Measurements from ENCODE around the gene ADCY2.
A peak's percentile ranks its signal among the peaks of the same experiment; 100 is the strongest.

Gene ADCY2

GRCh38 chr5:7650755-7651154 is 254.8 kb downstream of the ADCY2 start:
- DNase-seq (ENCODE audit: insufficient read length, low spot score) (no peak), FAIRE-seq (no peak)

- DNase-seq (ENCODE audit: insufficient read length, low spot score) (no peak), FAIRE-seq (no peak)
Measured at GRCh38 chr5:7653046-7653445, 257.1 kb downstream of the ADCY2 start.

DNA sequence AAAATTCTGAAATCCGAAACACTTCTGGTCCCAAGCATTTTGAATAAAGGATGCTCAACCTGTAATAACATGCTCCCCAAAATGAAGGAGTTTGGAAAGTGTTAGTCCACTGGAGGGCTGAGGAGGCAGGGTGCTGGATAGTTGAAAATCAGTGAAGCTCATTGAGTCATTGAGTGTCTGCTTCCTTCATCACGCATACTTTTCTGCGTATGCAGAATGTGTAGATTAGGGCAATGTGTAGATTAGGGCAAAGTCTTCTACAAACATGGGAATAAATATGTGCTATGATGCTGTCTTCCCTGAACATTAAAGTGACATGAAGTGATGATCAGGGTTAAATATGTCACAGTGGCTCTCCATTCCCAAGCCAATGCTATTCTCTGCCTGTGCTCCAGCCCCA is 261.2 kb downstream of the ADCY2 start:
- DNase-seq (ENCODE audit: insufficient read length, low spot score): no peak
- no peak for FAIRE-seq

GRCh38 chr5:7659420-7659819 is 263.5 kb downstream of the ADCY2 start:
- DNase-seq (ENCODE audit: insufficient read length, low spot score) (no peak), FAIRE-seq (no peak)

DNA sequence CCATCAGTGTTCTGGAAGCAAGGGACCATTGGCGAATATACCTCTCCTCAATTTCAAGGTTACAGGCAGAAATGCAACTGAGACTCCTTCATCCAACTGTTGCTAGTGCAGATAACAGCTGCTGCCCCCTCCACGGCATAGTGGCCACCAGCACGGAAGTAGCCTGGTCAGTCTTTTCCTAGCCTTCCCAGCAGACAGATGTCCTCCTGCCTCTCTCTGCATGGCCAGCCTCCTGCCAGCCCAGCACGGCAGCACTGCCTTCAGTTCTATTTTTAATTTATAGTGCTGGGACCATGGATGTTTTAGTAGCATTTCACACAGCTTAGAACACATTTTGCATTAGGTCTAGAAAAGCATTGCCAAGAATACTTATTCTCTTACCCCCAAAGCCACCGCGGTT is 266.4 kb downstream of the ADCY2 start:
- no peak for FAIRE-seq

GRCh38 chr5:7663808-7664207 is 267.9 kb downstream of the ADCY2 start:
- FAIRE-seq (no peak), DNase-seq (ENCODE audit: insufficient read length, low spot score) (no peak)

More for the DNA sequence above, 266.4 kb downstream of the ADCY2 start:
- no peak for DNase-seq (ENCODE audit: insufficient read length, low spot score)

GRCh38 chr5:7664208-7664607 is 268.3 kb downstream of the ADCY2 start:
- FAIRE-seq (no peak), DNase-seq (ENCODE audit: insufficient read length, low spot score) (no peak)

GRCh38 chr5:7667216-7667767 is 271.4 kb downstream of the ADCY2 start:
- DNase-seq (ENCODE audit: insufficient read length, low spot score) (no peak), FAIRE-seq (no peak)

- DNase-seq (ENCODE audit: insufficient read length, low spot score): no peak
- no peak for FAIRE-seq
Measured at GRCh38 chr5:7668161-7668560, 272.2 kb downstream of the ADCY2 start.

DNA sequence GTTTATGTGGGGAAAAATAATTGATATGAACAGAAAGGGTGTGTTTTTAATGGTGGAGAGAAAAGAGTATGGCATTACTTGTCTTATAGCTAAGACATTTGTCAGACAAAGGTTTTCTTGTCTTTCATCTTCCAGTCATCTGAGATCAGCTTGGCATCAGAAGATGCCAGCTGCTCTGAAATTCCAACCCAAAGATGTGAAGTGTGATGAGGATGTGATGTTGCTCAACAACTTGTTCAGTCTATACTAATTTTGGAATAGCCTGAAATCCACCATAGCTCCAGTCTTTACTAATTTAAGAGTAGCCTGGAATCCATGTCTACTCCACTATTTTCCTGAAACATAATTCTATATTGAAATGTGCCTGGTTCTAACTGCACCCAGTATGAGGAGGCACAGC is 272.7 kb downstream of the ADCY2 start:
- DNase-seq (ENCODE audit: insufficient read length, low spot score) (no peak), FAIRE-seq (no peak)

- FAIRE-seq (no peak), DNase-seq (ENCODE audit: insufficient read length, low spot score) (no peak)
Measured at GRCh38 chr5:7671381-7671993, 275.5 kb downstream of the ADCY2 start.

GRCh38 chr5:7673658-7674057 is 277.7 kb downstream of the ADCY2 start:
- FAIRE-seq: no peak
- DNase-seq (ENCODE audit: insufficient read length, low spot score): no peak

DNA sequence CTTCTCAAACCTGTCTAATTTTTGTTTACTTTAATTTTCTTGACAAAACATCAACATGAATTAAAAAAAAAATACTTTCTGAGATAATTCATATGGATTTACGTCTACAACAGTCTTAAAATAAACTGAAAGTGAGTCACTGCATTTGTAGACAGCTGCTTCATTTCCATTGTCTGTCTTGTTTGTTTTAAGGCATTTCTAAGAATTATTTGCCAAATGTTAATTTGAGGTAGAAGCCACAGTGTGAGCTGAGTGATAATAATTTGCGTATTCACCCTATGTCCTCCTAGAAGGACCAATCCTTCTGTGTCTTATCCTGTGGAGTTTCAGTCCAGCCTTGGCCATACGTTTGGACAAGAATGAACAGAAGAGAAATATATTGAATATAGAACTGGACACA is 280.5 kb downstream of the ADCY2 start:
- no peak for DNase-seq (ENCODE audit: insufficient read length, low spot score)
- no peak for FAIRE-seq

DNA sequence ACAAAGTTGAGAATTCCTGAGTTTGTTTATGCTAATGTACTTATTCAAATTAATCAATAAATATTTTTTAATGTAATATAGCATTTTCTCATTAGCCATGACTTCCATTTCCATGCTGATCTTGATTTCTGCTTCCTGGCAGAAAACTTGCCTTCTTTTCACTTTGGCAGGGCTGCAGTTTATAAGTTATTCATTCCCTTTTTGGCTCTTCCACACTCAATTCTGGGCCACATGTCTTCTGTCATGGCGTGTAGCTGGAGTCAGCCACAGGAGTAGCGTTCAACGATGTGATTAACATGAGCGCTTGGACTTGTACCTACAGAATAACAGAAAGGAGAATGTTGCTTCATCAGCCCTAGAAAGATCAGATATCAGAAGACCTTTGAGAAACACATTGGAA is 282.1 kb downstream of the ADCY2 start:
- DNase-seq (ENCODE audit: insufficient read length, low spot score) (no peak), FAIRE-seq (no peak)

- no peak for FAIRE-seq
- no peak for DNase-seq (ENCODE audit: insufficient read length, low spot score)
Measured at GRCh38 chr5:7679663-7680062, 283.7 kb downstream of the ADCY2 start.

DNA sequence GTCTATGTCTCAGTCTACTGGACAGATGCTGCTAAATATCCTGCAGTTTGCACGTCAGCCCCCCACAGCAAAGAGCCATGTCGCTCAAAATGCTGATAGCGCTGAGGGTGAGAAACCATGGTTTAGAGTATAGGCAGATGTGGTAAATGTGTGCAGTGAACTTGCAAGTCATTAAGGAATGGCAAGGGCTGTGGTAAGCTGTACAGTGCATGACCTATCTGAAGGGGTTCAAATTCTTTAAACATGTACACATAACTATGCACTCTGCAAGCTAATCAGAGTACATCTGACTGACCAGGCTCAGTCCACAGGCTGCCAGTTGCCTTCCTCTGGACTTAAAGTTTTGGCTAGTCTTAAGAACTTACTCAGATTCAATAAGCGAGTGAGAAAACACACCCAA is 284.3 kb downstream of the ADCY2 start:
- FAIRE-seq: no peak
- DNase-seq (ENCODE audit: insufficient read length, low spot score): no peak

DNA sequence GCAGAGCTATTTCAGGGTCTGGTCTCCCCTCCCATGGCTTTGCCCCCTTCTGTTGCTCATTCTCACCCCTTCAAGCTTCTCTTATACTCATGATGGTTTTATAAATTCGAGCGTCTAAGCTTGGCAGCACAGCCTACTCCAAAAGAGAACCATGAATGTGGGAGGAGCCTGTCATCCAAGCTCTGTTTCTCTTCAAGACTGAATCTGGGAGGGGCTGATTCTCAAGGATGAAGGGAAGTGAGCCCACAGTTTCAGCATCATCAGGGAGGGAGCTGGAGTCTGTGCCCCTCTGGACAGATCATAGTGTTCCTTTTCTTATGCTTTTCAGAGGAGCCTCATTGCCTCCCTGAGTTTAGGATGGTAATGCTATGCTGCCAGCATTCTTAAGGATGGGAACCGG is 286.4 kb downstream of the ADCY2 start:
- DNase-seq (ENCODE audit: insufficient read length, low spot score) (no peak), FAIRE-seq (no peak)

DNA sequence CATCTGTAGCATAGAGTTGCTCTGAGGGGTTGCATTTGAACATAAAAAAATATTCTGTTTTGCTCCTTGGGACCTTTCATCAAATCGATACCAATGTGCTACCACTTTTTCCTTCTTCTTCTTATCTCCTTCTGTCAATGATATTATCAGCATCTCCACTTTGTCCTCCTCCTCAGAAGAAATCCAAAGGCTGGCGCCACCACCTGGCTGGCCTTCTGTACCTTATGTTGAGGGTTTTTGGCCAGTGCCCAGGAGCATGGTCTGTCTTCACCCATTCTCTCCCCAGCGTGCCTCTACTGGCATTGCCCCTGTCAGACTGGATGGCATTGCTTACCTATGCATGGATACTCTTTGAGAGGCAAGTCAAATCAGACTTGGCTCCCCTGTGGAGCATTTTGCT is 287.8 kb downstream of the ADCY2 start:
- FAIRE-seq (no peak), DNase-seq (ENCODE audit: insufficient read length, low spot score) (no peak)

DNA sequence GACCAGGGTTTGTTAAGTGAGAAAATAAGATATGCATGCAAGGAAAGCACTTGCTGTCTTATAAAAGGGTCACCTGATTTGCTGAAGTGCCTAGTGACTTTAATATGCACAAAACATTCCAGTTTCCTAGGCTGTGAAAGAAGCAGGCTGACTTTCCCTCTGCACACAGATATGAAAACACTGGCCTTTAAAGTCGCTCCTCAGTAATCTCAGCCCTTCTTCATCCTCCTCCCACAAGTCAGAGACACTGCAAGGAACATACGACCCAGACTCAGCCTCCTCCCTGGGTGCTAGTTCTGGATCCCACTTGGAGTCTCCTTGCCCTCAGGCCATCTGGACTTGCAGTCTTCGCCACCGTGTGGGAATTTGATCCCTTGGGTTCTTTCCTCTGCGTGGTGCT is 288.9 kb downstream of the ADCY2 start:
- DNase-seq (ENCODE audit: insufficient read length, low spot score): no peak
- no peak for FAIRE-seq

GRCh38 chr5:7686794-7687193 is 290.9 kb downstream of the ADCY2 start:
- DNase-seq (ENCODE audit: insufficient read length, low spot score) (no peak), FAIRE-seq (no peak)

- no peak for DNase-seq (ENCODE audit: insufficient read length, low spot score)
Measured at GRCh38 chr5:7690557-7690956, 294.6 kb downstream of the ADCY2 start.

DNA sequence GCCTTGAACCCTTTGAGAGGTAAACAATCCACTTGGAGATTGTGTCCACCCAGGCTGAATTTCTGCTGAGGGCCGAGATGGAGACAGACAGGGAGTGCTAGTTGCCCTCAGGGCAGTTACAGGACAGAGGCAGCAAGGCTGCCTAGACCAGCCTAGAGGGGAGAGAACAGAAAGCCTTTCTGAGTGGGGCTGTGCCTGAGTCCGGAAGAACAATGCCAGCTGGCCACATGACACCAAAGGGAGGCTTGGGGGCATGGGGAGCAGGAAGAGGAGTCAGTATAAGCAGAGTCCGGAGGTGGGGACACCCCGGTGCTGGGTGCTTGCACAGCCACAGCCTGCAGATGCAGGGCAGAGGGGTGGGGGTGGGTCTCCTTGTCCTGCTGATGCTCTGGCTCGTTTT is 309.3 kb downstream of the ADCY2 start:
- DNase-seq (ENCODE audit: insufficient read length, low spot score) (no peak), FAIRE-seq (no peak)

More at GRCh38 chr5:7690557-7690956, 294.6 kb downstream of the ADCY2 start:
- peak; percentile 42 for FAIRE-seq

- FAIRE-seq (no peak), DNase-seq (ENCODE audit: insufficient read length, low spot score) (no peak)
Measured at GRCh38 chr5:7705736-7706135, 309.8 kb downstream of the ADCY2 start.
